A549 (cell line): ENCODE results near the gene UTP11. TPM values are rescaled to one million over a fixed set of nuclear protein-coding genes. Genes with fewer than 3 reads are reported as not detected.

Experiments used
- ATAC-seq, 2 experiments: fragments of 200-7000 bp in 1 of 2; fragments of >200 bp in 1 of 2; cut with Nextera tagmentation in 1 of 2; cut with Tn5 transposase in 1 of 2; 3 replicates each; pipeline versions ENCODE4 v1.8.0 to v1.9.1; 2018 to 2020; ENCODE audit warnings: mild to moderate bottlenecking in 1 of 2, moderate library complexity in 1 of 2
- CTCF ChIA-PET: fragments of 300-600 bp; sonication (Branson Sonifier 250); formaldehyde crosslinking; extraction: SDS; loops from one replicate; lab custom pipeline; 2021; ENCODE audit warnings: antibody characterized with exemption, inconsistent platforms; lab: Yijun Ruan, JAX
- POLR2A ChIA-PET: fragments of 350-600 bp; formaldehyde crosslinking; extraction: SDS; loops from one replicate; lab custom pipeline; 2021; ENCODE audit warnings: antibody characterized with exemption, inconsistent platforms; lab: Yijun Ruan, JAX
- DNase-seq, 2 experiments: peaks; one replicate each; pipeline versions ENCODE4 v3.0.0 to v3.0.0-alpha.2; 2011 to 2016; ENCODE audit warnings: low read depth in 1 of 2, low spot score in 1 of 2
- FAIRE-seq: peaks from 2 replicates; lab custom pipeline; 2011; peaks lifted over from hg19 to GRCh38; lab: Jason Lieb, UNC
- H3K27ac ChIP-seq, 2 experiments: fragments of >200 bp; sonication (Bioruptor Twin); formaldehyde crosslinking; 3 replicates each; pipeline ENCODE4 v1.5.1; 2016 to 2017
- H3K4me1 ChIP-seq: fragments of >200 bp; sonication (Bioruptor Twin); formaldehyde crosslinking; 3 replicates; pipeline ENCODE4 v1.6.1; 2016
- H3K4me2 ChIP-seq: fragments of >200 bp; sonication (Bioruptor Twin); formaldehyde crosslinking; 3 replicates; pipeline ENCODE4 v1.6.1; 2016
- H3K4me3 ChIP-seq: fragments of >200 bp; sonication (Bioruptor Twin); formaldehyde crosslinking; 3 replicates; pipeline ENCODE4 v1.5.1; 2016
- H3K9me3 ChIP-seq: fragments of >200 bp; sonication (Bioruptor Twin); formaldehyde crosslinking; 3 replicates; pipeline ENCODE4 v1.6.1; 2016
- ATOH8 ChIP-seq: fragments of 250-450 bp; sonication (Bioruptor Pico); IDR thresholded peaks from 2 replicates; pipeline ENCODE4 v1.5.0; 2020; ENCODE audit warnings: low read depth, mild to moderate bottlenecking, moderate library complexity
- CBX8 ChIP-seq: fragments of 200-600 bp; sonication (generic); IDR thresholded peaks from 2 replicates; pipeline ENCODE4 v1.6.1; 2016
- CEBPB ChIP-seq, 2 experiments: fragments of >200 bp in 1 of 2; sonication (Bioruptor Twin) in 1 of 2; formaldehyde crosslinking in 1 of 2; IDR thresholded peaks; 2 replicates each; pipeline ENCODE4 v1.6.1; 2012 to 2016
- EHF ChIP-seq: fragments of 250-450 bp; sonication (Bioruptor Pico); IDR thresholded peaks from 2 replicates; pipeline ENCODE4 v1.5.0; 2020; ENCODE audit warnings: mild to moderate bottlenecking
- ELK1 ChIP-seq: fragments of 150-350 bp; IDR thresholded peaks from 2 replicates; pipeline ENCODE4 v1.6.1; 2014; ENCODE audit warnings: low read depth, mild to moderate bottlenecking, low read length
- FOXS1 ChIP-seq: fragments of 250-450 bp; sonication (Bioruptor Pico); IDR thresholded peaks from 2 replicates; pipeline ENCODE4 v1.5.0; 2020; ENCODE audit warnings: mild to moderate bottlenecking, moderate library complexity
- HOXB5 ChIP-seq: fragments of 250-450 bp; sonication (Bioruptor Pico); IDR thresholded peaks from 2 replicates; pipeline ENCODE4 v1.5.0; 2020; ENCODE audit warnings: mild to moderate bottlenecking, moderate library complexity
- MAZ ChIP-seq: fragments of 150-350 bp; IDR thresholded peaks from 2 replicates; pipeline ENCODE4 v1.6.1; 2014; ENCODE audit warnings: antibody characterized with exemption, low read depth, low read length, borderline replicate concordance
- MYC ChIP-seq: IDR thresholded peaks from 2 replicates; pipeline ENCODE4 v1.6.1; 2012; ENCODE audit warnings: mild to moderate bottlenecking, inconsistent platforms, low read length, improper control_type of control experiment, borderline replicate concordance
- NFE2L2 ChIP-seq: fragments of 150-350 bp; conservative IDR thresholded peaks from 2 replicates; pipeline ENCODE4 v1.6.1; 2014; ENCODE audit warnings: low read length
- PBX3 ChIP-seq: IDR thresholded peaks from 2 replicates; pipeline ENCODE4 v1.6.1; 2012
- POLR2AphosphoS2 ChIP-seq: conservative IDR thresholded peaks from 2 replicates; pipeline ENCODE4 v1.6.1; 2012; ENCODE audit warnings: low read length, improper control_type of control experiment, inconsistent platforms
- RCOR1 ChIP-seq: fragments of 150-350 bp; IDR thresholded peaks from 2 replicates; pipeline ENCODE4 v1.6.1; 2014; ENCODE audit warnings: antibody characterized with exemption, low read length, low read depth
- SMC3 ChIP-seq: fragments of >200 bp; sonication (Bioruptor Twin); formaldehyde crosslinking; IDR thresholded peaks from 3 replicates; pipeline ENCODE4 v1.6.1; 2018; ENCODE audit warnings: inconsistent platforms
- TFCP2L1 ChIP-seq: fragments of 250-450 bp; sonication (Bioruptor Pico); IDR thresholded peaks from 2 replicates; pipeline ENCODE4 v1.5.0; 2021; ENCODE audit warnings: mild to moderate bottlenecking
- WGBS: methylation state at CpG from one replicate; pipeline ENCODE4 v1.1.6; 2017; ENCODE audit errors: missing lambda C conversion rate; 5-methylcytosine and 5-hydroxymethylcytosine counted together
- polyA plus RNA-seq, 4 experiments: library from polyadenylated mRNA; depleted of rRNA in 3 of 4; stranded (reverse); fragments of >200 nt; fragmentation: RNase III in 1 of 4; extraction: RNeasy Plus Mini Kit Qiagen cat#74134 plus additional on column Dnase treatment in 1 of 4; gene quantifications; 2 replicates in 3 of 4; 3 replicates in 1 of 4; pipeline ENCODE4 v1.2.3, GENCODE V29; 2011 to 2017
- TF ChIP-seq, protein P1 (sequence below): IDR thresholded peaks from 2 replicates; pipeline ENCODE4 v1.6.1; 2012
- TF ChIP-seq, protein P2 (sequence below): fragments of 200-600 bp; sonication (generic); IDR thresholded peaks from 2 replicates; pipeline ENCODE4 v1.6.1; 2016; ENCODE audit warnings: antibody characterized with exemption, mild to moderate bottlenecking, moderate library complexity

Gene UTP11
- polyA plus RNA-seq, 2 of the 4 experiments (the other 2 are of a cell fraction): 37.6 to 44.8 TPM

- TF ChIP-seq HOXB5 (CRISPR knock-in tag) (no peak), POLR2AphosphoS2 (no peak), MAZ (no peak), ATOH8 (CRISPR knock-in tag) (no peak)
- TF ChIP-seq, protein P1, sequence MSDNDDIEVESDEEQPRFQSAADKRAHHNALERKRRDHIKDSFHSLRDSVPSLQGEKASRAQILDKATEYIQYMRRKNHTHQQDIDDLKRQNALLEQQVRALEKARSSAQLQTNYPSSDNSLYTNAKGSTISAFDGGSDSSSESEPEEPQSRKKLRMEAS: no peak
Measured at GRCh38 chr1:37978541-37978940, 34.0 kb upstream of the UTP11 start (continued).

DNA sequence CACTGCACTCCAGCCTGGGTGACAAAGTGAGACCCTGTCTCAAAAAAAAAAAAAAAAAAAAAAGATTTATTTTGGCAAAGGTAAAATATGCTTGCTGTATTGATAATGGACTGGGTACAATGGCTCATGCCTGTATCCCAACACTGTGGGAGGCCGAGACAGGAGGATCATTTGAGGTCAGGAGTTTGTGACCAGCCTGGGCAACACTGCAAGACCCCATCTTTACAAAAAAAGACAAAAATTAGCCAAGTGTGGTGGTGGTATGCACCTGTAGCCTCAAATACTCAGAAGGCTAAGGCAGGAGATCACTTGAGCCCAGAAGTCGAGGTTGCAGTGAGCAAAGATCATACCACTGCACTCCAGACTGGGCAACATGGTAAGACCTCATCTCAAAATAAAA lies 29.0 kb upstream of the UTP11 start:
- TF ChIP-seq FOXS1 (CRISPR knock-in tag) (no peak), ATOH8 (CRISPR knock-in tag) (no peak), NFE2L2 (no peak)
- TF ChIP-seq, all 56 proteins: peak for 0
- CTCF ChIA-PET: interaction anchor here (0.6 to 1.5 kb wide), 2 partner anchors 35 to 1537 kb away, joined by 4 read pairs; no protein-coding TSS in a partner anchor
- WGBS: 100% methylated on average over 2 of the region's 2 CpGs
- H3K27ac ChIP-seq: no peak overlapping the region
- H3K4me3 ChIP-seq: no peak overlapping the region
- FAIRE-seq (no peak), DNase-seq (no peak), ATAC-seq (no peak)
- no peak overlapping the region for H3K4me2 ChIP-seq
- H3K9me3 ChIP-seq: no peaks in the 10 kb centered on the region
- POLR2A ChIA-PET: no interaction called here
- peaks cover 10% of the 10 kb centered on the region for H3K4me1 ChIP-seq

GRCh38 chr1:37987679-37988078 lies 24.9 kb upstream of the UTP11 start:
- WGBS: 4% methylated on average over 1 of the region's 1 CpG
- Histone ChIP-seq H3K4me3 (no peak overlapping the region), H3K27ac (no peak overlapping the region), H3K4me2 (peak overlapping the region; percentile 94), H3K9me3 (no peaks in the 10 kb centered on the region), H3K4me1 (peaks cover 13% of the 10 kb centered on the region)
- no peak for ATAC-seq
- no peak for DNase-seq
- FAIRE-seq: no peak
- TF ChIP-seq CEBPB (IDR thresholded peaks at IDR 0.05) (no peak), SMC3 (no peak), PBX3 (no peak), RCOR1 (no peak), MYC (no peak), ELK1 (no peak), FOXS1 (CRISPR knock-in tag) (no peak), EHF (CRISPR knock-in tag) (no peak), TFCP2L1 (no peak), CBX8 (no peak)
- TF ChIP-seq, protein P2, sequence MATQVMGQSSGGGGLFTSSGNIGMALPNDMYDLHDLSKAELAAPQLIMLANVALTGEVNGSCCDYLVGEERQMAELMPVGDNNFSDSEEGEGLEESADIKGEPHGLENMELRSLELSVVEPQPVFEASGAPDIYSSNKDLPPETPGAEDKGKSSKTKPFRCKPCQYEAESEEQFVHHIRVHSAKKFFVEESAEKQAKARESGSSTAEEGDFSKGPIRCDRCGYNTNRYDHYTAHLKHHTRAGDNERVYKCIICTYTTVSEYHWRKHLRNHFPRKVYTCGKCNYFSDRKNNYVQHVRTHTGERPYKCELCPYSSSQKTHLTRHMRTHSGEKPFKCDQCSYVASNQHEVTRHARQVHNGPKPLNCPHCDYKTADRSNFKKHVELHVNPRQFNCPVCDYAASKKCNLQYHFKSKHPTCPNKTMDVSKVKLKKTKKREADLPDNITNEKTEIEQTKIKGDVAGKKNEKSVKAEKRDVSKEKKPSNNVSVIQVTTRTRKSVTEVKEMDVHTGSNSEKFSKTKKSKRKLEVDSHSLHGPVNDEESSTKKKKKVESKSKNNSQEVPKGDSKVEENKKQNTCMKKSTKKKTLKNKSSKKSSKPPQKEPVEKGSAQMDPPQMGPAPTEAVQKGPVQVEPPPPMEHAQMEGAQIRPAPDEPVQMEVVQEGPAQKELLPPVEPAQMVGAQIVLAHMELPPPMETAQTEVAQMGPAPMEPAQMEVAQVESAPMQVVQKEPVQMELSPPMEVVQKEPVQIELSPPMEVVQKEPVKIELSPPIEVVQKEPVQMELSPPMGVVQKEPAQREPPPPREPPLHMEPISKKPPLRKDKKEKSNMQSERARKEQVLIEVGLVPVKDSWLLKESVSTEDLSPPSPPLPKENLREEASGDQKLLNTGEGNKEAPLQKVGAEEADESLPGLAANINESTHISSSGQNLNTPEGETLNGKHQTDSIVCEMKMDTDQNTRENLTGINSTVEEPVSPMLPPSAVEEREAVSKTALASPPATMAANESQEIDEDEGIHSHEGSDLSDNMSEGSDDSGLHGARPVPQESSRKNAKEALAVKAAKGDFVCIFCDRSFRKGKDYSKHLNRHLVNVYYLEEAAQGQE: no peak
- ChIA-PET POLR2A (no interaction called here), CTCF (interaction anchor here (1.2 kb wide), 1 partner anchor 98 kb away, joined by 3 read pairs; no protein-coding TSS in a partner anchor)
